ENCODE results near the gene CAMTA1. TPM values are rescaled to one million over a fixed set of nuclear protein-coding genes. Genes with fewer than 3 reads are reported as not detected.

Gene CAMTA1
- polyA plus RNA-seq, 1 donor (not counting 4 experiments of a cell fraction or from before 2014, with no cell fraction given), result 51.4 TPM

DNA sequence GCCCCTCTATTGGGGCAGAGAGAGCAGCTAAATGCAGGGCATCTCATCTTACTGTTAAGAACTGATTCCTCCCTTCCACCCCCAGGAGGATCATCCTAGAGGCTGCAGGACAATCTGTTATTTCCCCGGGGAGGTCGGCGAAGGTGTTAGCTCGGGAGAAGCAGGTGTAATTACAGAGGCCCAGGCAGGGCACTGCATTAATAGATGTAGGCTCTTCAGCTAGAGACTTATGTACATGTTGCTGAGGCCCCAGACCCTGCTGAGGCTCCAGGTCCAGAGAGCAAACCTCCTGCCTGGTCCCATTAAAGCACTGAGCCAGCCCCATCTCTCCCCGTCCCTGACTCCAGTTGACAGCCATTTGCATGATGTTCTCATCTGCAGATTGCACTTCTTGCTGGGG lies 665.6 kb downstream of the CAMTA1 start:
- no peak for FAIRE-seq
- H3K79me2 ChIP-seq (ENCODE audit: control insufficient read depth, insufficient read depth, low read length), result no peaks in the 10 kb centered on the region
- H3K9me1 ChIP-seq (ENCODE audit: control insufficient read depth, extremely low read depth, insufficient read depth, low read length), result no peaks in the 10 kb centered on the region
- H3K4me3 ChIP-seq (ENCODE audit: control insufficient read depth in 2 of 3, extremely low read depth in 1 of 3, insufficient read depth in 2 of 3, low read depth in 1 of 3, low read length in 3 of 3), result no peak overlapping the region
- peaks cover 15% of the 10 kb centered on the region for H3K4me1 ChIP-seq (ENCODE audit: control insufficient read depth, extremely low read depth, insufficient read depth, low read length)
- no peaks in the 10 kb centered on the region for H3K36me3 ChIP-seq (ENCODE audit: control insufficient read depth in 2 of 2, extremely low read depth in 1 of 2, insufficient read depth in 2 of 2, low read length in 2 of 2)
- H3K27me3 ChIP-seq (ENCODE audit: control insufficient read depth, extremely low read depth, insufficient read depth, low read length), result no peaks in the 10 kb centered on the region
- dilution Hi-C loops (cut with MboI; ENCODE audit: extremely low pct_ligation_motif_present, low sequenced_read_pairs), result no loop called here
- no peaks in the 10 kb centered on the region for H4K20me1 ChIP-seq (ENCODE audit: control insufficient read depth, extremely low read depth, insufficient read depth, low read length)
- H2AFZ ChIP-seq (ENCODE audit: control insufficient read depth, low read length), result no peak overlapping the region
- no peak for TF ChIP-seq EZH2 (IDR thresholded peaks at IDR 0.05; ENCODE audit: low read length)
- TF ChIP-seq, protein P1, sequence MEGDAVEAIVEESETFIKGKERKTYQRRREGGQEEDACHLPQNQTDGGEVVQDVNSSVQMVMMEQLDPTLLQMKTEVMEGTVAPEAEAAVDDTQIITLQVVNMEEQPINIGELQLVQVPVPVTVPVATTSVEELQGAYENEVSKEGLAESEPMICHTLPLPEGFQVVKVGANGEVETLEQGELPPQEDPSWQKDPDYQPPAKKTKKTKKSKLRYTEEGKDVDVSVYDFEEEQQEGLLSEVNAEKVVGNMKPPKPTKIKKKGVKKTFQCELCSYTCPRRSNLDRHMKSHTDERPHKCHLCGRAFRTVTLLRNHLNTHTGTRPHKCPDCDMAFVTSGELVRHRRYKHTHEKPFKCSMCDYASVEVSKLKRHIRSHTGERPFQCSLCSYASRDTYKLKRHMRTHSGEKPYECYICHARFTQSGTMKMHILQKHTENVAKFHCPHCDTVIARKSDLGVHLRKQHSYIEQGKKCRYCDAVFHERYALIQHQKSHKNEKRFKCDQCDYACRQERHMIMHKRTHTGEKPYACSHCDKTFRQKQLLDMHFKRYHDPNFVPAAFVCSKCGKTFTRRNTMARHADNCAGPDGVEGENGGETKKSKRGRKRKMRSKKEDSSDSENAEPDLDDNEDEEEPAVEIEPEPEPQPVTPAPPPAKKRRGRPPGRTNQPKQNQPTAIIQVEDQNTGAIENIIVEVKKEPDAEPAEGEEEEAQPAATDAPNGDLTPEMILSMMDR (optimal IDR thresholded peaks at IDR 0.05 in 1 of 3, IDR thresholded peaks at IDR 0.05 in 1 of 3, conservative IDR thresholded peaks at IDR 0.05 in 1 of 3; ENCODE audit: extremely low read depth in 1 of 3, insufficient read depth in 2 of 3, low read length in 3 of 3), result no peak
- no peak overlapping the region for H3K4me2 ChIP-seq (ENCODE audit: control insufficient read depth, extremely low read depth, insufficient read depth, low read depth, low read length)
- H3K9ac ChIP-seq (ENCODE audit: control insufficient read depth, extremely low read depth, insufficient read depth, low read length), result no peak overlapping the region
- no peak for DNase-seq (ENCODE audit: low read depth, low spot score)
- no peaks in the 10 kb centered on the region for H3K9me3 ChIP-seq (ENCODE audit: control insufficient read depth, low read depth, low read length)
- H3K27ac ChIP-seq (ENCODE audit: control insufficient read depth, insufficient read depth, low read length), result no peak overlapping the region

DNA sequence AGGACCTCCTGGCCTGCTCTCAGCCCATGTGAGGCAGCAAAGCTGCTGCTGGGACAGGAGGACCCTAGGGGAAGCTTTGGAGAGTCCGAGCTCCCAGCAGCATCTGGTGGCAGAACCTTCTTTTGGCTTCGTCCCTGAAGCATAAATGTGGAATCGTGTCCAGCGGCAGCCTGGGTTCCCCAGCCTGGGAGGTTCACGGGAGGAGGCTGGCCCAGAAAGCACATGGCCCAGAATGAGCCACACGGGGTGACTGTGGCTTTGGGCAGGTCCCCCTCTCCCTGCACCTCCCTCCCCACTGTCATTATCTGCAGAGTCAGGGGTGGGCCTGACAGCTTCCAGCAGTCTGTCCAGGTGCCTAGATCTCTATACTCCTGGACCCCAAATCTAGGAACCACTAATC lies 667.8 kb downstream of the CAMTA1 start:
- Histone ChIP-seq H2AFZ (ENCODE audit: control insufficient read depth, low read length) (no peak overlapping the region), H4K20me1 (ENCODE audit: control insufficient read depth, extremely low read depth, insufficient read depth, low read length) (no peaks in the 10 kb centered on the region), H3K79me2 (ENCODE audit: control insufficient read depth, insufficient read depth, low read length) (no peaks in the 10 kb centered on the region), H3K27ac (ENCODE audit: control insufficient read depth, insufficient read depth, low read length) (no peak overlapping the region), H3K36me3 (ENCODE audit: control insufficient read depth in 2 of 2, extremely low read depth in 1 of 2, insufficient read depth in 2 of 2, low read length in 2 of 2) (no peaks in the 10 kb centered on the region), H3K9me1 (ENCODE audit: control insufficient read depth, extremely low read depth, insufficient read depth, low read length) (no peaks in the 10 kb centered on the region), H3K4me3 (ENCODE audit: control insufficient read depth in 2 of 3, extremely low read depth in 1 of 3, insufficient read depth in 2 of 3, low read depth in 1 of 3, low read length in 3 of 3) (no peak overlapping the region), H3K27me3 (ENCODE audit: control insufficient read depth, extremely low read depth, insufficient read depth, low read length) (no peaks in the 10 kb centered on the region), H3K4me1 (ENCODE audit: control insufficient read depth, extremely low read depth, insufficient read depth, low read length) (peaks cover 31% of the 10 kb centered on the region), H3K4me2 (ENCODE audit: control insufficient read depth, extremely low read depth, insufficient read depth, low read depth, low read length) (no peak overlapping the region), H3K9me3 (ENCODE audit: control insufficient read depth, low read depth, low read length) (no peaks in the 10 kb centered on the region), H3K9ac (ENCODE audit: control insufficient read depth, extremely low read depth, insufficient read depth, low read length) (no peak overlapping the region)
- dilution Hi-C loops (cut with MboI; ENCODE audit: extremely low pct_ligation_motif_present, low sequenced_read_pairs), result no loop called here
- FAIRE-seq, result no peak
- no peak for DNase-seq (ENCODE audit: low read depth, low spot score)
- no peak for TF ChIP-seq EZH2 (IDR thresholded peaks at IDR 0.05; ENCODE audit: low read length)
- TF ChIP-seq, protein P1 (optimal IDR thresholded peaks at IDR 0.05 in 1 of 3, IDR thresholded peaks at IDR 0.05 in 1 of 3, conservative IDR thresholded peaks at IDR 0.05 in 1 of 3; ENCODE audit: extremely low read depth in 1 of 3, insufficient read depth in 2 of 3, low read length in 3 of 3), result no peak

Data from keratinocyte (primary cell).